PC-3 (cell line): ENCODE data around the gene MT1X. TPM values are rescaled to one million over a fixed set of nuclear protein-coding genes. Genes with fewer than 3 reads are reported as not detected.

ENCODE experiments used
- ATAC-seq: fragments of 200-7000 bp; cut with Tn5 transposase; 2 replicates; pipeline ENCODE4 v1.9.1; 2020; ENCODE audit warnings: mild to moderate bottlenecking, moderate library complexity
- BruUV-seq: library from RNA; stranded (reverse); fragments of 400-500 nt; replicated peaks from 2 replicates; lab custom pipeline; 2021; lab: Mats Ljungman, UMichigan
- CTCF ChIA-PET: fragments of 300-600 bp; sonication (Branson Sonifier 250); formaldehyde crosslinking; loops from one replicate; lab custom pipeline; 2022; ENCODE audit warnings: antibody characterized with exemption; lab: Charles Lee
- POLR2A ChIA-PET: fragments of 300-600 bp; sonication (Branson Sonifier 250); formaldehyde crosslinking; loops from one replicate; lab custom pipeline; 2022; ENCODE audit warnings: antibody characterized with exemption; ENCODE audit not compliant: unreplicated experiment; lab: Charles Lee
- DNase-seq: peaks from one replicate; pipeline ENCODE4 v3.0.0-alpha.2; 2015
- H2AFZ ChIP-seq: fragments of 300-600 bp; sonication (generic); 2 replicates; pipeline ENCODE4 v1.6.0; 2016; ENCODE audit warnings: antibody characterized with exemption, low read length
- H3F3A ChIP-seq: fragments of 300-600 bp; sonication (generic); one replicate; pipeline ENCODE4 v1.6.0; 2017; ENCODE audit warnings: antibody characterized with exemption, low read length, control low read depth, mild to moderate bottlenecking; ENCODE audit not compliant: unreplicated experiment
- H3K27ac ChIP-seq: fragments of 300-600 bp; sonication (generic); 2 replicates; pipeline ENCODE4 v1.5.1; 2016; ENCODE audit warnings: mild to moderate bottlenecking, low read length
- H3K27me3 ChIP-seq: fragments of 300-600 bp; sonication (generic); 2 replicates; pipeline ENCODE4 v1.6.1; 2016; ENCODE audit warnings: low read length, mixed read lengths
- H3K36me3 ChIP-seq: fragments of 300-600 bp; sonication (generic); 2 replicates; pipeline ENCODE4 v1.6.1; 2016; ENCODE audit warnings: low read depth, mixed run types, low read length, mixed read lengths
- H3K4me1 ChIP-seq: fragments of 300-600 bp; sonication (generic); 2 replicates; pipeline ENCODE4 v1.5.1; 2016; ENCODE audit warnings: low read length; ENCODE audit not compliant: insufficient read depth
- H3K4me2 ChIP-seq: fragments of 300-600 bp; sonication (generic); 2 replicates; pipeline ENCODE4 v1.6.0; 2016; ENCODE audit warnings: low read length
- H3K4me3 ChIP-seq: fragments of 300-600 bp; sonication (generic); 2 replicates; pipeline ENCODE4 v1.5.1; 2016; ENCODE audit warnings: mild to moderate bottlenecking, low read length, mixed read lengths
- H3K79me2 ChIP-seq: fragments of 300-600 bp; sonication (generic); 2 replicates; pipeline ENCODE4 v1.6.1; 2017; ENCODE audit warnings: low read length, mixed read lengths
- H3K9ac ChIP-seq: fragments of 300-600 bp; sonication (generic); 2 replicates; pipeline ENCODE4 v1.6.0; 2016; ENCODE audit warnings: mild to moderate bottlenecking, low read length
- H3K9me2 ChIP-seq: fragments of 300-600 bp; sonication (generic); replicated peaks from 2 replicates; pipeline ENCODE4 v1.6.1; 2016; ENCODE audit warnings: mixed run types, low read length, mixed read lengths
- H3K9me3 ChIP-seq: fragments of 300-600 bp; sonication (generic); 2 replicates; pipeline ENCODE4 v1.6.1; 2016; ENCODE audit warnings: low read length, mixed read lengths
- H4K20me1 ChIP-seq: fragments of 300-600 bp; sonication (generic); 2 replicates; pipeline ENCODE4 v1.6.1; 2016; ENCODE audit warnings: low read length, mixed read lengths
- EZH2 ChIP-seq: fragments of 300-600 bp; sonication (generic); IDR thresholded peaks from one replicate; pipeline ENCODE4 v1.6.1; 2017; ENCODE audit warnings: antibody characterized with exemption, mild to moderate bottlenecking, low read length; ENCODE audit not compliant: unreplicated experiment
- EZH2phosphoT487 ChIP-seq: fragments of 300-600 bp; sonication (generic); IDR thresholded peaks from 2 replicates; pipeline ENCODE4 v1.6.1; 2018; ENCODE audit warnings: mild to moderate bottlenecking, antibody characterized with exemption, low read length, borderline replicate concordance
- intact Hi-C: fragments of 100-400 bp; cut with micrococcal nuclease; formaldehyde crosslinking; loops from 2 replicates; pipeline ENCODE4 v1.9.0; 2023
- total RNA-seq: library from RNA; depleted of rRNA; stranded (reverse); fragments of >200 nt; gene quantifications from 2 replicates; pipeline ENCODE4 v1.2.3, GENCODE V29; 2014
- TF ChIP-seq, protein P1 (sequence below): fragments of 300-600 bp; sonication (generic); conservative IDR thresholded peaks from 2 replicates; pipeline ENCODE4 v1.5.1; 2017; ENCODE audit warnings: antibody characterized with exemption, low read depth, mild to moderate bottlenecking, low read length

Gene MT1X
- total RNA-seq, 1 experiment from 2014 or later, result 120 TPM

DNA sequence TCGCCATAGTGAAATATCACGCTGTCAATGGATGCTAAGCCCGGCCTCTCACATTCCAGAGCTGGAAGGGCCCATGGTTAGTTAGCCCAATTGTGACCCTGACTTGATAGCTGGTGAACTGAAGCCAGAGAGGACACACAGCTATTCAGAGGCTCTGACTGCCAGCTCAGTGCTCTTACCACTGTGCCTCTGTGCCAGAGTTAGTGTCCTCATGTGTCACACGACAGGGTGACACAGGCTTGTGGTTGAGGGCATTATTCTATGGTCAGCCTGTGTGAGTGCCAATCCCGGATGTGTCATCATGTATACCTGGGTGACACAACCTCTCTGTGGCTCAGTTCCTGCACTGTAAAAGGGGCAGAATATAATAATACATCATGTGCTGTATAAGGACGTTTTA lies 2.5 kb upstream of the MT1X start:
- Histone ChIP-seq H3K36me3 (no peaks in the 10 kb centered on the region), H3K9me2 (no peaks in the 10 kb centered on the region), H3K79me2 (peaks cover 8% of the 10 kb centered on the region; the same call in 1 of the 2 replicates), H3K9ac (no peak overlapping the region), H3K9me3 (no peaks in the 10 kb centered on the region), H3K4me1 (peaks cover 29% of the 10 kb centered on the region), H3K4me2 (no peak overlapping the region), H3K27ac (no peak overlapping the region), H4K20me1 (no peaks in the 10 kb centered on the region), H2AFZ (no peak overlapping the region), H3K27me3 (no peaks in the 10 kb centered on the region), H3F3A (no peaks in the 10 kb centered on the region), H3K4me3 (no peak overlapping the region)
- ChIA-PET CTCF (no interaction called here), POLR2A (interaction anchor here (0.9 kb wide), 1 partner anchor 73 kb away, joined by 3 read pairs; no protein-coding TSS in a partner anchor)
- ATAC-seq, result peak; percentile 39
- TF ChIP-seq, protein P1, sequence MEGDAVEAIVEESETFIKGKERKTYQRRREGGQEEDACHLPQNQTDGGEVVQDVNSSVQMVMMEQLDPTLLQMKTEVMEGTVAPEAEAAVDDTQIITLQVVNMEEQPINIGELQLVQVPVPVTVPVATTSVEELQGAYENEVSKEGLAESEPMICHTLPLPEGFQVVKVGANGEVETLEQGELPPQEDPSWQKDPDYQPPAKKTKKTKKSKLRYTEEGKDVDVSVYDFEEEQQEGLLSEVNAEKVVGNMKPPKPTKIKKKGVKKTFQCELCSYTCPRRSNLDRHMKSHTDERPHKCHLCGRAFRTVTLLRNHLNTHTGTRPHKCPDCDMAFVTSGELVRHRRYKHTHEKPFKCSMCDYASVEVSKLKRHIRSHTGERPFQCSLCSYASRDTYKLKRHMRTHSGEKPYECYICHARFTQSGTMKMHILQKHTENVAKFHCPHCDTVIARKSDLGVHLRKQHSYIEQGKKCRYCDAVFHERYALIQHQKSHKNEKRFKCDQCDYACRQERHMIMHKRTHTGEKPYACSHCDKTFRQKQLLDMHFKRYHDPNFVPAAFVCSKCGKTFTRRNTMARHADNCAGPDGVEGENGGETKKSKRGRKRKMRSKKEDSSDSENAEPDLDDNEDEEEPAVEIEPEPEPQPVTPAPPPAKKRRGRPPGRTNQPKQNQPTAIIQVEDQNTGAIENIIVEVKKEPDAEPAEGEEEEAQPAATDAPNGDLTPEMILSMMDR, result no peak
- TF ChIP-seq EZH2, result no peak
- TF ChIP-seq EZH2phosphoT487, result no peak
- intact Hi-C loops, result loop anchor here (5.0 kb wide), 1 partner anchor 73 kb away; the partner anchor contains the start of gene MT2A
- peak; percentile 70 for DNase-seq
- no TSS peak for BruUV-seq

DNA sequence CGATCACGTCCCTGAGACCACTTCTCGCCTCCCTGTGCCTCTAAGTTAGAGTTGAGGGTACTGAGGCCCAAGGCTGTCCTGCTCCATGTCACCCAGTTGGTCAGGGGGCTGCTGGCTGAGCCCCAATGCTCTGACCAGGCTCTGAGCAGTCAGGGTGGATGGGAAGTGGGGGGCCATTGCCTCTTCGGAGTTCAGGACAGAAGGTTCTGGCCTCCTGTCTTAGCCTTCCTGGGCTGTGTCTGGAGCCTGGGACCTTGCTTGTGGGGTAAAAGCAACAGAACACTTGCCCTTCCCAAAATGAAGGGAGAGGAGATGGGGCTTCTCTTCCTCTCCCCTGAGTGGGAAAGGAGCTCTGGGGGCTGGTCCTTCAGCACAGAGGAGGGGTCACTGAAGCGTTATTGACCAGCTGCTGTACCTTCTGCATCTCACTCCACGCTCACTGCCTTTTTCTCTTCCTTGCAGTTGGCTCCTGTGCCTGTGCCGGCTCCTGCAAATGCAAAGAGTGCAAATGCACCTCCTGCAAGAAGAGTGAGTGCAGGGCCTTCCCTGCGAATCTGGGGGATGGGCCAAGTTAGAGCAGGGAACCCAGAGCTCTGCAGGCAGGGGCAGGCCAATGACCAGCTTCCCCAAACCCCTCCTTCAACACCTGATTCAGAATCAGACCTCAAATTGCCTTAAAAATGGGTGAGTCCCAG lies 580 bp downstream of the MT1X start:
- Histone ChIP-seq H3K4me3 (peak overlapping the region; percentile 77), H3K79me2 (peaks cover 8% of the 10 kb centered on the region; the same call in 1 of the 2 replicates), H4K20me1 (no peaks in the 10 kb centered on the region), H3K9me3 (no peaks in the 10 kb centered on the region), H3K27me3 (no peaks in the 10 kb centered on the region), H3K4me2 (peak overlapping the region; percentile 94), H3K27ac (no peak overlapping the region), H3K36me3 (no peaks in the 10 kb centered on the region), H3K9ac (peak overlapping the region; percentile 72), H2AFZ (peak overlapping the region; percentile 66), H3F3A (no peaks in the 10 kb centered on the region), H3K9me2 (no peaks in the 10 kb centered on the region), H3K4me1 (peaks cover 29% of the 10 kb centered on the region)
- BruUV-seq, result TSS peak; percentile 91
- ChIA-PET POLR2A (interaction anchor here (0.6 kb wide), 1 partner anchor 73 kb away, joined by 3 read pairs; no protein-coding TSS in a partner anchor), CTCF (no interaction called here)
- TF ChIP-seq, protein P1, result no peak
- TF ChIP-seq EZH2phosphoT487 (no peak), EZH2 (no peak)
- intact Hi-C loops, result loop anchor here (5.0 kb wide), 1 partner anchor 76 kb away; the partner anchor contains the start of gene MT2A
- ATAC-seq (no peak), DNase-seq (no peak)
